Skeletal muscle tissue (tissue), 4 donors: ENCODE data around the gene ZNF410. TPM values are rescaled to one million over a fixed set of nuclear protein-coding genes. Genes with fewer than 3 reads are reported as not detected.

ENCODE experiments used
- H3K27ac ChIP-seq: one replicate; pipeline ENCODE4 v1.7.0; 2013; ENCODE audit warnings: mild to moderate bottlenecking, low read depth, low read length, inconsistent platforms
- H3K27me3 ChIP-seq, 3 donors: one replicate each; pipeline ENCODE4 v1.7.0; 2013; ENCODE audit warnings: low read length in 3 of 3; ENCODE audit not compliant: control insufficient read depth in 3 of 3, insufficient read depth in 3 of 3
- H3K36me3 ChIP-seq, 3 donors: one replicate each; pipeline ENCODE4 v1.7.0; 2013; ENCODE audit warnings: low read length in 3 of 3; ENCODE audit not compliant: control insufficient read depth in 3 of 3, insufficient read depth in 3 of 3
- H3K4me1 ChIP-seq, 3 donors: one replicate each; pipeline ENCODE4 v1.7.0; 2013; ENCODE audit warnings: low read length in 3 of 3, mild to moderate bottlenecking in 3 of 3; ENCODE audit not compliant: control insufficient read depth in 3 of 3, insufficient read depth in 3 of 3
- H3K4me3 ChIP-seq, 3 donors: one replicate each; pipeline ENCODE4 v1.7.0; 2013; ENCODE audit warnings: low read length in 3 of 3
- H3K9ac ChIP-seq, 3 donors: one replicate each; pipeline ENCODE4 v1.7.0; 2013; ENCODE audit warnings: low read length in 3 of 3, mild to moderate bottlenecking in 3 of 3, moderate library complexity in 2 of 3, low read depth in 1 of 3
- H3K9me3 ChIP-seq, 3 donors: one replicate each; pipeline ENCODE4 v1.7.0; 2013; ENCODE audit warnings: low read length in 3 of 3; ENCODE audit not compliant: control insufficient read depth in 3 of 3
- total RNA-seq: library from RNA; depleted of rRNA; stranded (reverse); fragments of >200 nt; gene quantifications from one replicate; pipeline ENCODE4 v1.2.3, GENCODE V29; 2014
- donor health status: Osteomylitis.

The ZNF410 gene
- total RNA-seq, 1 donor from 2014 or later = 71.0 TPM

DNA sequence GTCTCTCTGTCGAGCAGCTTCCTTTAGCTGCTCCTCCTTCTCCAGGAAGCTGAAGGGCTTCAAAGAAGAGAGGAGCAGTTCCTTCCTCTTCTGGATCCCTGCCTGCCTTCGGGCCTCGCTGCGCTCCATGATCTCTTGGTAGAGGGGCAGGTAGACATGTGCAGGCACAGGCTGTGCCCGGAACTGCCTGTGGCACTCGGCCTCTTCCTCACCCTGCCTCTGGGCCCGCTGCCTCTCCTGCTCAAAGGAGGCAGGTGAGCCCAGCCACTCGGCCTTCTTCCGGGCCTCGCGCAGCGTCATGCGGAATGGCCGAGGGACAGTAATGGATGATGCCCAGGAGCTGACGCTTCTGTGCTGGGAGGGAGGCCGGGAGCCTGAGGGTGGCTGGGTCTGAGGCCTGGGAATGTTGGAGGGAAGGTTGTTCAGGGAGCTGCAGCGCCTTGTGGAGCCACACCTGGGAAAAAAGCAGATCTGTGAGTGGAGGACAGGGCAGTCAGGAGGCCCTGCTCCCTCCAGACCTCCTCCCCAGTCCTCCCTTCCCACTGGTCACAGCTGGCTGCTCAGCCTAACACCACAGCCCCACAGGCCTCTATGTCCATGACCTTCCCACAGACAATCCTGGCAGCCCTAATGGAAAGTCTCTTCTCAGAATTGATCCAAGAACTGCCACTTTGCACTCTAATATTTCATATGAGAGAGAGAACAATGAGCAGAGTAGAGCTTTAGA, 57.9 kb downstream of the ZNF410 start:
- Histone ChIP-seq H3K4me1 (peaks cover 5 to 16% (median 10%) of the 10 kb centered on the region in 3 donors), H3K9me3 (no peaks in the 10 kb centered on the region), H3K4me3 (no peak overlapping the region), H3K36me3 (peaks cover 21 to 32% (median 29%) of the 10 kb centered on the region in 3 donors), H3K27me3 (no peaks in the 10 kb centered on the region), H3K27ac (peak overlapping the region; percentile 5), H3K9ac (peak overlapping the region in 1 of 3 donors; percentile 62)

GRCh38 chr14:73945159-73945670, 58.6 kb downstream of the ZNF410 start:
- H3K4me1 ChIP-seq = peaks cover 5 to 16% (median 10%) of the 10 kb centered on the region in 3 donors
- no peaks in the 10 kb centered on the region for H3K9me3 ChIP-seq
- peaks cover 17 to 28% (median 23%) of the 10 kb centered on the region in 3 donors for H3K36me3 ChIP-seq
- H3K27ac ChIP-seq = peak overlapping the region; percentile 5
- H3K27me3 ChIP-seq = no peaks in the 10 kb centered on the region
- peak overlapping the region in 1 of 3 donors; percentile 62 for H3K9ac ChIP-seq
- H3K4me3 ChIP-seq = no peak overlapping the region

DNA sequence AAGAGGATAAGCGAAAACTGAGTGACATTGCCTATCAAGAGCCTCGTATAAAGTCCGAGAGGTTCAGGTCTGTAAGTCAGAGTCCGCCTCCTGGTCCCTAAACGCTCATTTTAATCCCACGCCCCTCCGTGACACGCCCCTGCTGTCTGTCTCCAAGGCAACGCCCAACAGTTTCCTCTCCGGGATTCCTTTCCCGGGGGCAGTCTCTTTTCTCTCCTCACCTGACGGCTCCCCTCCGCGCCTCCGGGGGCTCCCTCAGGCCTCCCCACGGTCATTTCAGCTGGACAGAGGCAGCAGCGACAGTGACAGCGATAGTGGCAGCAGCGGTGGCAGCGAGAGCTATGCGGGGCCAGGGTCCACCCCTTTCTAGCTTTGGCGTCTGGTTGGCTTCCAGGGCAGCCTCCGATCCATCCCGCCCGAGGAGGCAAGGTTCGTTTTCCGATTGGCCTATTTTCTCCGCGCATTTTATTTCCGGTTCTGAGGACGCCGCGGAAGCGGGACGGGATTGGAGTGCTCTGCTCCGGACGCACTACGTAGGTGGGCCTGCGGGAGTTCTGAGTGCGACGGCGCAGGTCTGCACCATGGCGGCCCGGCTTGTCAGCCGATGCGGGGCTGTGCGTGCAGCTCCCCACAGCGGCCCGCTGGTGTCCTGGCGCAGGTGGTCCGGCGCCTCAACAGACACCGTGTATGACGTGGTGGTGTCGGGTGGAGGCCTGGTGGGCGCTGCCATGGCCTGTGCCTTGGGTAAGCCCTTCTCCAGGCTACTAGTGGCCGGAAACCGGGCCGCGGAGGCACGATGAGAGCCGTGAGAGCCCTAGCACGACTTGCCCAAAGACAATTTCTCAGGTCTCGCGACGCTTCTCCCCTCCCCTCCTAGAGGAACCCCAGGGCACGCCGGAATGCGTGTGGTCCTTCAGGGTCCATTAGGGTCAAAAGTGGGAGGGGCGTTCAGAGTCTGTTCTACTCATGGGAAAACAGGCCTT, 63.4 kb downstream of the ZNF410 start, which contains the start of the genes COQ6 and FAM161B:
TSS of gene COQ6 (plus strand) at position 551 of the 983 bp plus-strand sequence. CDS start at position 582, 31 bp downstream.
TSS of gene FAM161B (minus strand) at position 343 of the 983 bp plus-strand sequence. CDS start at position 275, 68 bp downstream.
- H3K9me3 ChIP-seq = no peaks in the 10 kb centered on the region
- H3K4me3 ChIP-seq = peak within 1 kb of the TSS; percentile 93 to 98 (median 94)
- H3K9ac ChIP-seq = peak within 1 kb of the TSS; percentile 88 to 99 (median 97)
- H3K27ac ChIP-seq = peak within 1 kb of the TSS; percentile 89
- peaks cover 14 to 19% (median 17%) of the 10 kb centered on the region in 3 donors for H3K36me3 ChIP-seq
- H3K27me3 ChIP-seq = no peaks in the 10 kb centered on the region
- peaks cover 7 to 9% (median 9%) of the 10 kb centered on the region in 3 donors for H3K4me1 ChIP-seq

DNA sequence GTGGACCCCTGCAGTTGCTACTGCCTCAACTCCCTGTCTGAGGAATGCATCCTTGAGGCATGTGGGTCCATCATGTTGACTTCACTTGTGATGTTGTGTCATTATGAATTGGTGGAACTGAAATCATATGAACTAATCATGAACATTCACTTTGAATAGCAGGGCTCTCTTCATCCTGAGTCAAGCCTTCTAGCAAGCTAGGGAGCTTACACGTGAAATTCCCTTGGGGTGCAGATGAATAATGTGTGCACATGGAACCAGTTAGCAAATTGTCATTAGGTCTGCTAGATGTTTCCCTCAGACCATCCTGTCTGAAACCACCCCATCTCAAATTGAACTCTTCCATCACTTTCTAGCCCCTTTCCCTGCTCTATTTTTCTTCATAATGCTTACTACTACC, 67.1 kb downstream of the ZNF410 start:
- Histone ChIP-seq H3K9ac (no peak overlapping the region), H3K4me3 (no peak overlapping the region), H3K9me3 (no peaks in the 10 kb centered on the region), H3K27me3 (no peaks in the 10 kb centered on the region), H3K36me3 (peaks cover 25 to 35% (median 33%) of the 10 kb centered on the region in 3 donors), H3K4me1 (peaks cover 14 to 19% (median 15%) of the 10 kb centered on the region in 3 donors), H3K27ac (no peak overlapping the region)

GRCh38 chr14:73955674-73956073, 69.0 kb downstream of the ZNF410 start:
- no peaks in the 10 kb centered on the region for H3K27me3 ChIP-seq
- no peaks in the 10 kb centered on the region for H3K9me3 ChIP-seq
- no peak overlapping the region for H3K9ac ChIP-seq
- no peak overlapping the region for H3K4me3 ChIP-seq
- H3K4me1 ChIP-seq = peaks cover 20 to 35% (median 21%) of the 10 kb centered on the region in 3 donors
- peaks cover 38 to 53% (median 39%) of the 10 kb centered on the region in 3 donors for H3K36me3 ChIP-seq
- no peak overlapping the region for H3K27ac ChIP-seq

- H3K27ac ChIP-seq = peak overlapping the region; percentile 27
- peak overlapping the region in 1 of 3 donors; percentile 16 for H3K4me3 ChIP-seq
- no peaks in the 10 kb centered on the region for H3K9me3 ChIP-seq
- peaks cover 55 to 75% (median 64%) of the 10 kb centered on the region in 3 donors for H3K36me3 ChIP-seq
- H3K27me3 ChIP-seq = no peaks in the 10 kb centered on the region
- H3K9ac ChIP-seq = peak overlapping the region in 2 of 3 donors; percentile 24 to 58
- peaks cover 14 to 28% (median 15%) of the 10 kb centered on the region in 3 donors for H3K4me1 ChIP-seq
These were observed 71.9 kb downstream of the ZNF410 start for GRCh38 chr14:73958591-73958990.

DNA sequence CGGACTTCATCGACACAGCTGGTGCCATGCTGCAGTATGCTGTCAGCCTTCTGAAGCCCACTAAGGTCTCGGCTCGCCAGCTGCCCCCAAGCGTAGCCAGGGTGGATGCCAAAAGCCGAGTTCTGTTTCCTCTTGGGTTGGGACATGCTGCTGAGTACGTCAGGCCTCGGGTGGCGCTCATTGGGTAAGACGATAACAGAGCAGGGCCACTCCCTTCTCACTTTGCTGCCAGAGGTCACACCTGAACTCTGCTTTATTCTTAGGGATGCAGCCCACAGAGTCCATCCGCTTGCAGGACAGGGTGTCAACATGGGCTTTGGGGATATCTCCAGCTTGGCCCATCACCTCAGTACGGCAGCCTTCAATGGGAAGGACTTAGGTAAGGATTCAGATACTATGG, 74.5 kb downstream of the ZNF410 start:
- Histone ChIP-seq H3K36me3 (peaks cover 39 to 71% (median 69%) of the 10 kb centered on the region in 3 donors), H3K9ac (no peak overlapping the region), H3K27ac (no peak overlapping the region)

DNA sequence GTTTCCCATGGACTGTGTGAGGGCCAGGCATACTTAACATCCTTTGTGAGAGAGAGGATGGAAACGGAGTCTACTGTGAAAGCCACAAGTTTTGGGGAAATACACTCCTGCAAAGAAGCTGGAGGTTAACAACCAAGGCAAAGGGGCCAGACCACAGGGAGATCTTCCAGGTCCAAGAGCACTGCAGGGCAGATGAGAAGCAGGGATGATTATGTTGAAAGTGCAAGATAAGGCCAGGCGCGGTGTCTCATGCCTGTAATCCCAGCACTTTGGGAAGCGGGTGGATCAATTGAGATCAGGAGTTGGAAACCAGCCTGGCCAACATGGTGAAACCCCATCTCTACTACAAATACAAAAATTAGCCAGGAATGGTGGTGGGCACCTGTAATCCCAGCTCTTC, 78.6 kb downstream of the ZNF410 start:
- H3K36me3 ChIP-seq = peaks cover 39 to 77% (median 58%) of the 10 kb centered on the region in 3 donors
- no peak overlapping the region for H3K4me3 ChIP-seq
- H3K27me3 ChIP-seq = no peaks in the 10 kb centered on the region
- H3K9me3 ChIP-seq = no peaks in the 10 kb centered on the region
- H3K9ac ChIP-seq = no peak overlapping the region
- peaks cover 0 to 5% (median 0%) of the 10 kb centered on the region in 3 donors for H3K4me1 ChIP-seq
- no peak overlapping the region for H3K27ac ChIP-seq

More for the DNA sequence above, 74.5 kb downstream of the ZNF410 start:
- Histone ChIP-seq H3K9me3 (no peaks in the 10 kb centered on the region), H3K4me1 (peaks cover 14 to 28% (median 15%) of the 10 kb centered on the region in 3 donors), H3K27me3 (no peaks in the 10 kb centered on the region), H3K4me3 (no peak overlapping the region)

DNA sequence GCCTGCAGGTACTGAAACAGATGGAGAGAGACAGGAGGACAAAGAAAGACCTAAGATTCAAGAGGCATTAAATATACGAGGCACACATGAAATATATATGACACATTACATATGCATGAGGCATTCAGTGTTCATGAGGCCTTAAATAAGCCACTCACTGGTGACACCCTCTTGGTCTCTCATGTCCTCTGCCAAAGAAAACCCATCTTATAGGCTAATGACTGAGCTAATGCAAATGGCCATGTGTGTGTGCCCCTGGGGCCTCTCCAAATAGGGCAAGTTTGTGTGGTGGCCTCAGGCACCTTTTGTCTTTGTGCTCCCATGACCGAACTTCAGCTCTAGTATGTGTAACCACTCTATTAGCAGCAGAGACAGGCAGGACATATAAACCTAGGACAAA, 82.2 kb downstream of the ZNF410 start:
- Histone ChIP-seq H3K27ac (no peak overlapping the region), H3K27me3 (no peaks in the 10 kb centered on the region), H3K4me3 (no peak overlapping the region), H3K9ac (no peak overlapping the region), H3K4me1 (peaks cover 6 to 13% (median 10%) of the 10 kb centered on the region in 3 donors), H3K36me3 (peaks cover 27 to 50% (median 35%) of the 10 kb centered on the region in 3 donors), H3K9me3 (no peaks in the 10 kb centered on the region)
